Right atrium auricular region (tissue), 2 donors: ENCODE measurements around the gene KRT33B. TPM values are rescaled to one million over a fixed set of nuclear protein-coding genes. Genes with fewer than 3 reads are reported as not detected.

ENCODE experiments used
- DNase-seq: peaks from one replicate; pipeline ENCODE4 v3.0.0-alpha.2; 2019; ENCODE audit warnings: low spot score
- H3K27ac ChIP-seq, 2 donors: fragments of 200-600 bp; sonication (generic); 1 replicate in 1 of 2; 2 replicates in 1 of 2; pipeline ENCODE4 v1.5.1; 2016 to 2019
- H3K27me3 ChIP-seq, 2 donors: fragments of 200-600 bp; sonication (generic); one replicate each; pipeline versions ENCODE4 v1.5.1 to v1.6.0; 2017 to 2019
- H3K36me3 ChIP-seq: fragments of 200-600 bp; sonication (generic); one replicate; pipeline ENCODE4 v1.5.1; 2016
- H3K4me1 ChIP-seq, 2 donors: fragments of 200-600 bp; sonication (generic); one replicate each; pipeline versions ENCODE4 v1.5.1 to v1.6.0; 2017 to 2019
- H3K4me3 ChIP-seq, 2 donors: fragments of 200-600 bp; sonication (generic); 1 replicate in 1 of 2; 2 replicates in 1 of 2; pipeline ENCODE4 v1.5.1; 2017 to 2019; ENCODE audit warnings: mild to moderate bottlenecking in 1 of 2, moderate library complexity in 1 of 2
- H3K9me3 ChIP-seq, 2 donors: fragments of 200-600 bp; sonication (generic); one replicate each; pipeline ENCODE4 v1.5.1; 2019
- CTCF ChIP-seq, 2 donors: fragments of 200-600 bp; sonication (generic); IDR thresholded peaks; one replicate each; pipeline ENCODE4 v1.5.1; 2019; ENCODE audit warnings: antibody characterized with exemption in 2 of 2
- total RNA-seq, 2 donors: library from RNA; depleted of rRNA; stranded (reverse); fragments of >200 nt; gene quantifications; one replicate each; pipeline ENCODE4 v1.1.0, GENCODE V29; 2016

KRT33B gene
- total RNA-seq, 2 donors from 2014 or later = not detected

GRCh38 chr17:41340934-41341861 is 28.4 kb downstream of the KRT33B start:
- no peaks in the 10 kb centered on the region for H3K4me1 ChIP-seq
- H3K36me3 ChIP-seq = no peaks in the 10 kb centered on the region
- no peaks in the 10 kb centered on the region for H3K9me3 ChIP-seq
- no peaks in the 10 kb centered on the region for H3K27me3 ChIP-seq
- H3K27ac ChIP-seq = no peak overlapping the region
- TF ChIP-seq CTCF (IDR thresholded peaks at IDR 0.05) = no peak
- no peak overlapping the region for H3K4me3 ChIP-seq
- DNase-seq = no peak

- no peak for TF ChIP-seq CTCF (IDR thresholded peaks at IDR 0.05)
- no peaks in the 10 kb centered on the region for H3K4me1 ChIP-seq
- DNase-seq = no peak
- H3K36me3 ChIP-seq = no peaks in the 10 kb centered on the region
- H3K27me3 ChIP-seq = no peaks in the 10 kb centered on the region
- no peak overlapping the region for H3K4me3 ChIP-seq
- no peaks in the 10 kb centered on the region for H3K9me3 ChIP-seq
- no peak overlapping the region for H3K27ac ChIP-seq
These were observed 29.1 kb downstream of the KRT33B start for GRCh38 chr17:41340494-41340893.

- H3K27me3 ChIP-seq = no peaks in the 10 kb centered on the region
- no peak overlapping the region for H3K27ac ChIP-seq
- H3K36me3 ChIP-seq = no peaks in the 10 kb centered on the region
- no peaks in the 10 kb centered on the region for H3K9me3 ChIP-seq
- no peak for TF ChIP-seq CTCF (IDR thresholded peaks at IDR 0.05)
- H3K4me3 ChIP-seq = no peak overlapping the region
- DNase-seq = no peak
- H3K4me1 ChIP-seq = no peaks in the 10 kb centered on the region
These were observed 29.9 kb downstream of the KRT33B start for GRCh38 chr17:41339571-41340172.

- no peak for TF ChIP-seq CTCF (IDR thresholded peaks at IDR 0.05)
- no peak overlapping the region for H3K4me3 ChIP-seq
- H3K27me3 ChIP-seq = no peaks in the 10 kb centered on the region
- H3K36me3 ChIP-seq = no peaks in the 10 kb centered on the region
- H3K9me3 ChIP-seq = no peaks in the 10 kb centered on the region
- no peaks in the 10 kb centered on the region for H3K4me1 ChIP-seq
- no peak overlapping the region for H3K27ac ChIP-seq
- DNase-seq = no peak
These were observed 30.6 kb downstream of the KRT33B start for GRCh38 chr17:41338961-41339485.

GRCh38 chr17:41335747-41336146 is 33.9 kb downstream of the KRT33B start:
- TF ChIP-seq CTCF (IDR thresholded peaks at IDR 0.05) = no peak
- Histone ChIP-seq H3K9me3 (no peaks in the 10 kb centered on the region), H3K27ac (no peak overlapping the region), H3K27me3 (no peaks in the 10 kb centered on the region), H3K36me3 (no peaks in the 10 kb centered on the region), H3K4me1 (no peaks in the 10 kb centered on the region), H3K4me3 (no peak overlapping the region)
- DNase-seq = no peak
